CD4-positive, alpha-beta T cell (primary cell): ENCODE data around the gene LNX2. TPM values are rescaled to one million over a fixed set of nuclear protein-coding genes. Genes with fewer than 3 reads are reported as not detected.

ENCODE experiments used
- ATAC-seq: fragments of 200-7000 bp; cut with Tn5 transposase; one replicate; pipeline ENCODE4 v1.10.0; 2022; ENCODE audit warnings: mild to moderate bottlenecking; ENCODE audit not compliant: poor library complexity
- CTCF ChIA-PET: fragments of 350-600 bp; sonication (Branson Sonifier 250); formaldehyde crosslinking; loops from one replicate; lab custom pipeline; 2021; ENCODE audit warnings: antibody characterized with exemption, inconsistent platforms; lab: Charles Lee
- POLR2A ChIA-PET: fragments of 350-600 bp; sonication (Branson Sonifier 250); formaldehyde crosslinking; loops from one replicate; lab custom pipeline; 2021; ENCODE audit warnings: antibody characterized with exemption, inconsistent platforms; lab: Charles Lee
- DNase-seq, 14 experiments: peaks; one replicate each; pipeline ENCODE4 v3.0.0-alpha.2; 2013 to 2020; ENCODE audit warnings: mixed read lengths in 2 of 14
- H3K27ac ChIP-seq, 2 donors: one replicate each; pipeline versions ENCODE4 v1.5.1 to v1.7.0; 2013; ENCODE audit warnings: low read length in 2 of 2, low read depth in 1 of 2, mild to moderate bottlenecking in 1 of 2
- H3K27me3 ChIP-seq, 2 experiments: 1 replicate in 1 of 2; 2 replicates in 1 of 2; pipeline versions ENCODE4 v1.6.1 to v1.7.0; 2013; ENCODE audit warnings: low read length in 2 of 2, control low read depth in 1 of 2, mild to moderate bottlenecking in 1 of 2, moderate library complexity in 1 of 2; ENCODE audit not compliant: insufficient read depth in 2 of 2, control insufficient read depth in 1 of 2
- H3K36me3 ChIP-seq: one replicate; pipeline ENCODE4 v1.6.1; 2013; ENCODE audit warnings: low read length, control low read depth; ENCODE audit not compliant: insufficient read depth
- H3K4me1 ChIP-seq: one replicate; pipeline ENCODE4 v1.6.1; 2013; ENCODE audit warnings: low read length, control low read depth; ENCODE audit not compliant: insufficient read depth
- H3K4me3 ChIP-seq: one replicate; pipeline ENCODE4 v1.5.1; 2013; ENCODE audit warnings: mild to moderate bottlenecking, low read length, moderate library complexity
- H3K9me3 ChIP-seq, 2 experiments: 1 replicate in 1 of 2; 2 replicates in 1 of 2; pipeline versions ENCODE4 v1.6.1 to v1.7.0; 2013; ENCODE audit warnings: low read length in 2 of 2, mild to moderate bottlenecking in 2 of 2, control low read depth in 1 of 2, moderate library complexity in 1 of 2; ENCODE audit not compliant: control insufficient read depth in 1 of 2, insufficient read depth in 1 of 2
- H3K27ac Mint-ChIP-seq: one replicate; pipeline ENCODE4 v1.8.0; 2020; ENCODE audit warnings: mixed read lengths
- H3K27me3 Mint-ChIP-seq: one replicate; pipeline ENCODE4 v1.8.0; 2021; ENCODE audit warnings: mixed read lengths
- H3K36me3 Mint-ChIP-seq: one replicate; pipeline ENCODE4 v1.8.0; 2021; ENCODE audit warnings: low read depth, mixed read lengths
- H3K4me1 Mint-ChIP-seq: one replicate; pipeline ENCODE4 v1.8.0; 2021; ENCODE audit warnings: low read depth, mixed read lengths
- H3K4me3 Mint-ChIP-seq: one replicate; pipeline ENCODE4 v1.8.0; 2020; ENCODE audit warnings: mild to moderate bottlenecking, mixed read lengths
- H3K9me3 Mint-ChIP-seq: one replicate; pipeline ENCODE4 v1.8.0; 2020; ENCODE audit warnings: mixed read lengths
- intact Hi-C, 2 experiments: fragments of 100-400 bp; cut with DNase I in 1 of 2; cut with micrococcal nuclease in 1 of 2; formaldehyde crosslinking; loops; one replicate each; pipeline versions ENCODE4 v1.15.1 to v1.9.0; 2023 to 2025; cut with DNase I, micrococcal nuclease
- total RNA-seq, 174 experiments: library from RNA in 2 of 174; stranded (reverse) in 2 of 174; gene quantifications; one replicate each; pipeline ENCODE4 v1.2.3 and lab custom pipeline; 2021 to 2026
- TF ChIP-seq, protein P1 (sequence below): fragments of 200-600 bp; IDR thresholded peaks from one replicate; pipeline ENCODE4 v1.8.0; 2022; ENCODE audit warnings: antibody characterized with exemption, mild to moderate bottlenecking

LNX2 gene
- total RNA-seq, 2 experiments from 2014 or later = 3.5 to 3.9 TPM

DNA sequence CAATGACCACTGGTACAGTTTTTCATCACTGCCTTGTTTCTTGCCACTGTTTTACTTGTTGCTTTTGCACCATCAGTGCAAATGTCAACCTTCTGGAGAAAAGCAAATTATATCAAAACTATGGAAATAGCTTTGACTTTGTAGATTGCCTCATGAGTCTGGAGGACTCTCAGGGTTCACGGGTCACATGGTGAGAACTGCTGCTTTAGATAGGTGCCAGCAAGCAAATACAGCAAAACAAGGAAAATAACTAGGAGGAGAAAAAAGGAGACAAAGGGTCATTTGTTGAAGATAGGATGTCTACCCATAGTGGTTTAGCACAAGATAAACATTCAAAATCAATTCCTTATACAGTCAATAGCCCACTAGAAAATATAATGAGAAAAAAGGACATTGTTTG, 34.5 kb upstream of the LNX2 start:
- CTCF ChIA-PET = no interaction called here
- H3K36me3 ChIP-seq = peaks cover 17% of the 10 kb centered on the region
- POLR2A ChIA-PET = no interaction called here
- Mint-ChIP-seq H3K36me3 (peaks cover 46% of the 10 kb centered on the region), H3K9me3 (peaks cover 4% of the 10 kb centered on the region), H3K27ac (no peak overlapping the region), H3K27me3 (no peaks in the 10 kb centered on the region), H3K4me1 (no peaks in the 10 kb centered on the region), H3K4me3 (no peak overlapping the region)
- H3K9me3 ChIP-seq = peaks cover 0 to 14% of the 10 kb centered on the region in 2 experiments
- TF ChIP-seq, protein P1, sequence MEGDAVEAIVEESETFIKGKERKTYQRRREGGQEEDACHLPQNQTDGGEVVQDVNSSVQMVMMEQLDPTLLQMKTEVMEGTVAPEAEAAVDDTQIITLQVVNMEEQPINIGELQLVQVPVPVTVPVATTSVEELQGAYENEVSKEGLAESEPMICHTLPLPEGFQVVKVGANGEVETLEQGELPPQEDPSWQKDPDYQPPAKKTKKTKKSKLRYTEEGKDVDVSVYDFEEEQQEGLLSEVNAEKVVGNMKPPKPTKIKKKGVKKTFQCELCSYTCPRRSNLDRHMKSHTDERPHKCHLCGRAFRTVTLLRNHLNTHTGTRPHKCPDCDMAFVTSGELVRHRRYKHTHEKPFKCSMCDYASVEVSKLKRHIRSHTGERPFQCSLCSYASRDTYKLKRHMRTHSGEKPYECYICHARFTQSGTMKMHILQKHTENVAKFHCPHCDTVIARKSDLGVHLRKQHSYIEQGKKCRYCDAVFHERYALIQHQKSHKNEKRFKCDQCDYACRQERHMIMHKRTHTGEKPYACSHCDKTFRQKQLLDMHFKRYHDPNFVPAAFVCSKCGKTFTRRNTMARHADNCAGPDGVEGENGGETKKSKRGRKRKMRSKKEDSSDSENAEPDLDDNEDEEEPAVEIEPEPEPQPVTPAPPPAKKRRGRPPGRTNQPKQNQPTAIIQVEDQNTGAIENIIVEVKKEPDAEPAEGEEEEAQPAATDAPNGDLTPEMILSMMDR = no peak
- ATAC-seq (no peak), DNase-seq (no peak)
- no peak overlapping the region for H3K27ac ChIP-seq
- no peak overlapping the region for H3K4me3 ChIP-seq
- intact Hi-C loops = no loop called here
- H3K27me3 ChIP-seq = no peaks in the 10 kb centered on the region
- no peaks in the 10 kb centered on the region for H3K4me1 ChIP-seq

DNA sequence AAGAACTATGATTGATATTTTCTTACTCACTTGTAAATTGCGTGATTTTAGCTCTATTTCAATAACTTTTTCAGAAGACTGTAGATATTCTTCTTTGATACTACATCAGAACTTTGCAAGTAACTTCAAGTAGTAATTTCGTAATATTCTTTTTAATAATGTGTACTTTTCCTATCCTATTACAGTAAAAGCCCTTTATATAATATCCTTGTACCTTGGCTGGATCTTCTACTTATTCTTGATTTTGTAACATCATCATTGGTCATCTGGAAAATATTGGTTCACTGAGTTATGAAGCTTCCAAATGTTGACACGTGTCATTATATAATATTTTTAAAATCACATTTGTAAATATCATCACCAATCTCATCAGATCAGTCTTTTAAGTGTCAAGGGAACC, 33.7 kb upstream of the LNX2 start:
- H3K4me3 Mint-ChIP-seq = no peak overlapping the region
- H3K9me3 Mint-ChIP-seq = peaks cover 7% of the 10 kb centered on the region
- H3K4me3 ChIP-seq = no peak overlapping the region
- ChIA-PET CTCF (no interaction called here), POLR2A (no interaction called here)
- H3K9me3 ChIP-seq = peaks cover 0 to 22% of the 10 kb centered on the region in 2 experiments
- H3K27me3 ChIP-seq = no peaks in the 10 kb centered on the region
- H3K27me3 Mint-ChIP-seq = no peaks in the 10 kb centered on the region
- intact Hi-C loops = no loop called here
- H3K36me3 Mint-ChIP-seq = peaks cover 53% of the 10 kb centered on the region
- peaks cover 24% of the 10 kb centered on the region for H3K36me3 ChIP-seq
- DNase-seq (no peak), ATAC-seq (no peak)
- no peaks in the 10 kb centered on the region for H3K4me1 ChIP-seq
- H3K4me1 Mint-ChIP-seq = no peaks in the 10 kb centered on the region
- no peak overlapping the region for H3K27ac Mint-ChIP-seq
- H3K27ac ChIP-seq = no peak overlapping the region
- TF ChIP-seq, protein P1 = no peak

DNA sequence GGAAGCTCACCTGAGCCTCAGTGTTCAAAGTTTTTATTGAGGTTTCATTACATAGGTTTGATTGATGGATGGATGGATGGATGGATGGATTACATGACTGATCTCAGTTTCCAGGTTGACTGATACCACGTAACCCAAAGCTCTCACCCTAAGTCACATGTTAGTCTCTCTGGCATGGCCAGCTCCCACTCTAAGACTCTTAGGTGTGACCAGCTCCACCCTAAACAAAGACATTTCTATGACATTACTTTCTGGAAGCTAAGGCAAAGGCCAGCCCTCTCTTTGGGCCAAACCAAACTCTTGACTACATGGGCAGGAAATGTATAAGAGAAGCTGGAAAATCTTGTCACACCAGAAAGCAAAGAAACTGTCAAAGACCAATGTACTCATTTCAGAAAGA, 30.0 kb upstream of the LNX2 start:
- Histone ChIP-seq H3K27ac (no peak overlapping the region), H3K27me3 (no peaks in the 10 kb centered on the region), H3K9me3 (peaks cover 0 to 29% of the 10 kb centered on the region in 2 experiments), H3K4me3 (no peak overlapping the region), H3K4me1 (no peaks in the 10 kb centered on the region), H3K36me3 (peaks cover 35% of the 10 kb centered on the region)
- intact Hi-C loops = no loop called here
- POLR2A ChIA-PET = no interaction called here
- CTCF ChIA-PET = no interaction called here
- Mint-ChIP-seq H3K27ac (no peak overlapping the region), H3K9me3 (peaks cover 7% of the 10 kb centered on the region), H3K27me3 (no peaks in the 10 kb centered on the region), H3K4me3 (no peak overlapping the region), H3K36me3 (peaks cover 77% of the 10 kb centered on the region), H3K4me1 (peaks cover 6% of the 10 kb centered on the region)
- TF ChIP-seq, protein P1 = no peak
- ATAC-seq (no peak), DNase-seq (no peak)
